K562 (cell line): ENCODE data around the gene STIM1. TPM values are rescaled to one million over a fixed set of nuclear protein-coding genes. Genes with fewer than 3 reads are reported as not detected.
A peak's percentile ranks its signal among the peaks of the same experiment; 100 is the strongest.

Experiments used
- ATAC-seq: fragments of 200-7000 bp; cut with Tn5 transposase; 3 replicates; pipeline ENCODE4 v1.9.1; 2020; ENCODE audit warnings: moderate library complexity
- BruUV-seq: library from RNA; stranded (reverse); fragments of 400-500 nt; replicated peaks from 2 replicates; lab custom pipeline; 2021; lab: Mats Ljungman, UMichigan
- CTCF ChIA-PET: fragments of 300-600 bp; formaldehyde crosslinking; extraction: SDS; loops from one replicate; lab custom pipeline; 2021; ENCODE audit warnings: low intra/inter-chr PET ratio; lab: Yijun Ruan, JAX
- POLR2A ChIA-PET: fragments of 300-600, 350-650 bp; sonication (Branson Sonifier 250); formaldehyde crosslinking; extraction: SDS; loops from one replicate; lab custom pipeline; 2021; ENCODE audit warnings: antibody characterized with exemption, inconsistent platforms; lab: Yijun Ruan, JAX
- DNase-seq, 4 experiments: peaks; one replicate each; pipeline versions ENCODE4 v3.0.0 to v3.0.0-alpha.2; 2011 to 2018; ENCODE audit warnings: low spot score in 3 of 4, mixed read lengths in 3 of 4; ENCODE audit errors: extremely low read depth in 1 of 4
- FAIRE-seq: peaks from 2 replicates; lab custom pipeline; 2011; peaks lifted over from hg19 to GRCh38; lab: Jason Lieb, UNC
- H2AFZ ChIP-seq: 2 replicates; pipeline ENCODE4 v1.6.0; 2011; ENCODE audit warnings: low read depth, low read length, control low read depth, inconsistent platforms
- H3K27ac ChIP-seq: fragments of 200-600 bp; 3 replicates; pipeline ENCODE4 v1.8.0; 2011; ENCODE audit warnings: low read depth, mild to moderate bottlenecking, control low read depth, inconsistent platforms, low read length, moderate library complexity, mixed read lengths; ENCODE audit errors: extremely low read depth
- H3K27me3 ChIP-seq, 2 experiments: fragments of 300-600 bp in 1 of 2; 2 replicates in 1 of 2; 3 replicates in 1 of 2; pipeline versions ENCODE4 v1.6.0 to v1.8.0; 2011; ENCODE audit warnings: inconsistent platforms in 2 of 2, low read length in 2 of 2, mild to moderate bottlenecking in 1 of 2, mixed read lengths in 1 of 2, moderate library complexity in 1 of 2; ENCODE audit not compliant: control insufficient read depth in 2 of 2, insufficient read depth in 2 of 2
- H3K36me3 ChIP-seq: fragments of 300-600 bp; 3 replicates; pipeline ENCODE4 v1.8.0; 2011; ENCODE audit warnings: mild to moderate bottlenecking, low read length, inconsistent platforms; ENCODE audit not compliant: control insufficient read depth, insufficient read depth
- H3K4me1 ChIP-seq, 2 experiments: fragments of 200-600 bp in 1 of 2; replicated peaks in 1 of 2; 2 replicates in 1 of 2; 3 replicates in 1 of 2; pipeline versions ENCODE4 v1.5.1 to v1.8.0; 2011; ENCODE audit warnings: inconsistent platforms in 2 of 2, low read length in 2 of 2, mild to moderate bottlenecking in 1 of 2, mixed read lengths in 1 of 2, moderate library complexity in 1 of 2; ENCODE audit not compliant: control insufficient read depth in 2 of 2, insufficient read depth in 2 of 2
- H3K4me2 ChIP-seq: 2 replicates; pipeline ENCODE4 v1.6.1; 2011; ENCODE audit warnings: low read length, control low read depth, inconsistent platforms, mixed read lengths; ENCODE audit not compliant: insufficient read depth
- H3K4me3 ChIP-seq: fragments of 200-600 bp; sonication (generic), shearing (Covaris generic); 2 replicates; pipeline ENCODE4 v1.5.1; 2016; ENCODE audit warnings: control low read depth, inconsistent platforms
- H3K79me2 ChIP-seq: fragments of 200-600 bp; 3 replicates; pipeline ENCODE4 v1.8.0; 2011; ENCODE audit warnings: low read length, inconsistent platforms; ENCODE audit not compliant: control insufficient read depth, insufficient read depth
- H3K9ac ChIP-seq, 2 experiments: 2 replicates each; pipeline versions ENCODE4 v1.6.0 to v1.6.1; 2011; ENCODE audit warnings: low read depth in 2 of 2, low read length in 2 of 2, control low read depth in 1 of 2, inconsistent platforms in 1 of 2, mild to moderate bottlenecking in 1 of 2, mixed read lengths in 1 of 2; ENCODE audit not compliant: insufficient read depth in 1 of 2
- H3K9me1 ChIP-seq: one replicate; pipeline ENCODE4 v1.6.0; 2011; ENCODE audit warnings: inconsistent platforms, mild to moderate bottlenecking, low read length, moderate library complexity; ENCODE audit not compliant: control insufficient read depth, insufficient read depth
- H3K9me3 ChIP-seq: replicated peaks from 2 replicates; pipeline ENCODE4 v1.5.1; 2011; ENCODE audit warnings: low read depth, low read length, inconsistent platforms; ENCODE audit not compliant: control insufficient read depth, insufficient read depth
- H4K20me1 ChIP-seq: replicated peaks from 2 replicates; pipeline ENCODE4 v1.6.1; 2011; ENCODE audit warnings: low read length, inconsistent platforms, mixed read lengths; ENCODE audit not compliant: control insufficient read depth, insufficient read depth
- BRD9 ChIP-seq: fragments of 450-650 bp; IDR thresholded peaks from 2 replicates; pipeline ENCODE4 v1.6.1; 2018; ENCODE audit warnings: low read depth; ENCODE audit not compliant: partially characterized antibody
- HIVEP1 ChIP-seq: fragments of 250-450 bp; sonication (Bioruptor Pico); IDR thresholded peaks from 2 replicates; pipeline ENCODE4 v1.4.0; 2020; ENCODE audit warnings: mild to moderate bottlenecking
- NR2C2 ChIP-seq, 2 experiments: fragments of 200-800 bp in 1 of 2; sonication (Bioruptor generic) in 1 of 2; sonication (generic) in 1 of 2; formaldehyde crosslinking in 1 of 2; IDR thresholded peaks; 2 replicates each; pipeline versions ENCODE4 v1.6.1 to v1.8.0; 2016 to 2022; ENCODE audit warnings: mild to moderate bottlenecking in 1 of 2, missing compliant biosample characterization in 1 of 2, missing genetic modification characterization in 1 of 2, missing genetic modification reagents in 1 of 2
- PBX2 ChIP-seq, 2 experiments: IDR thresholded peaks in 1 of 2; conservative IDR thresholded peaks in 1 of 2; 2 replicates each; pipeline ENCODE4 v1.6.1; 2016; ENCODE audit warnings: low read depth in 2 of 2, mild to moderate bottlenecking in 1 of 2, missing compliant biosample characterization in 1 of 2, missing genetic modification characterization in 1 of 2, moderate library complexity in 1 of 2
- RBFOX2 ChIP-seq: fragments of 200-400 bp; formaldehyde crosslinking; IDR thresholded peaks from 2 replicates; pipeline ENCODE4 v1.6.1; 2017; ENCODE audit warnings: low read depth, mild to moderate bottlenecking, low read length, moderate library complexity
- RBM15 ChIP-seq: fragments of 200-400 bp; formaldehyde crosslinking; IDR thresholded peaks from 2 replicates; pipeline ENCODE4 v1.6.1; 2018; ENCODE audit warnings: mild to moderate bottlenecking, low read length, moderate library complexity; ENCODE audit not compliant: insufficient read depth
- RBM25 ChIP-seq: fragments of 200-400 bp; formaldehyde crosslinking; IDR thresholded peaks from 2 replicates; pipeline ENCODE4 v1.6.1; 2018; ENCODE audit warnings: low read length, low read depth, moderate library complexity; ENCODE audit not compliant: severe bottlenecking
- SUPT5H ChIP-seq: fragments of 450-650 bp; IDR thresholded peaks from 2 replicates; pipeline ENCODE4 v1.6.1; 2016
- THAP12 ChIP-seq: fragments of 250-450 bp; sonication (Bioruptor Pico); IDR thresholded peaks from 2 replicates; pipeline ENCODE4 v1.9.0; 2021; ENCODE audit warnings: mild to moderate bottlenecking, inconsistent platforms
- ZNF263 ChIP-seq: sonication (generic); formaldehyde crosslinking; IDR thresholded peaks from 2 replicates; pipeline ENCODE4 v1.8.0; 2022; ENCODE audit warnings: mild to moderate bottlenecking, missing genetic modification reagents, borderline replicate concordance
- ZNF280A ChIP-seq: fragments of 450-650 bp; IDR thresholded peaks from 2 replicates; pipeline ENCODE4 v1.6.1; 2018; ENCODE audit warnings: mild to moderate bottlenecking, low read depth; ENCODE audit not compliant: partially characterized antibody
- ZNF644 ChIP-seq: fragments of 200-800 bp; sonication (Bioruptor generic); IDR thresholded peaks from 2 replicates; pipeline ENCODE4 v1.6.1; 2016; ENCODE audit warnings: low read depth, missing genetic modification characterization, missing compliant biosample characterization
- ZNF76 ChIP-seq: fragments of 250-450 bp; sonication (Bioruptor Pico); IDR thresholded peaks from 2 replicates; pipeline ENCODE4 v1.4.0; 2020; ENCODE audit warnings: mild to moderate bottlenecking, moderate library complexity, borderline replicate concordance
- ZNF778 ChIP-seq: fragments of 450-650 bp; formaldehyde crosslinking; IDR thresholded peaks from 2 replicates; pipeline ENCODE4 v1.4.0; 2020; ENCODE audit warnings: mild to moderate bottlenecking, moderate library complexity
- WGBS: fragments of 100-300 bp; shearing (Covaris generic); methylation state at CpG from one replicate; pipeline ENCODE4 v1.1.6; 2016; ENCODE audit warnings: low coverage, mixed read lengths; ENCODE audit not compliant: insufficient coverage; ENCODE audit errors: missing lambda C conversion rate; 5-methylcytosine and 5-hydroxymethylcytosine counted together
- in situ Hi-C: fragments of 300-500 bp; cut with MboI; formaldehyde crosslinking; loops from 4 replicates; pipeline ENCODE4 v1.15.0; 2018; ENCODE audit warnings: inconsistent platforms, mixed read lengths
- intact Hi-C: fragments of 100-400 bp; cut with micrococcal nuclease; formaldehyde crosslinking; loops from 2 replicates; pipeline ENCODE4 v1.14.2; 2022
- polyA plus RNA-seq, 8 experiments: library from polyadenylated mRNA; depleted of rRNA in 4 of 8; stranded (reverse) in 5 of 8; unstranded in 3 of 8; fragments of >200 nt; fragmentation: Nextera tagmentation in 2 of 8; fragmentation: Illumina TruSeq in 1 of 8; extraction: Ambion mirVana in 2 of 8; extraction: Trizol in 1 of 8; gene quantifications; 2 replicates each; pipeline versions ENCODE4 v1.2.1 to v1.2.3, GENCODE V29; 2011 to 2014; ENCODE audit warnings: inconsistent platforms in 1 of 8, missing spikeins in 1 of 8
- total RNA-seq, 7 experiments: library from RNA; depleted of rRNA in 6 of 7; stranded (reverse); fragments of >200 nt in 6 of 7; fragmentation: Illumina TruSeq in 2 of 7; extraction: Trizol in 2 of 7; gene quantifications; 2 replicates each; pipeline versions ENCODE4 v1.2.1 to v1.2.3, GENCODE V29; 2011 to 2021; ENCODE audit warnings: low replicate concordance in 1 of 7

STIM1 gene
- total and polyA plus RNA-seq, 9 of the 15 experiments (the other 6 are each of a cell fraction or from before 2014, with no cell fraction given): 7.7 to 50.5 (median 22.5) TPM

- H3K79me2 ChIP-seq: peaks cover 55% of the 10 kb centered on the region
- WGBS: under 1% methylated on average over 28 of the region's 40 CpGs
- no peak for TF ChIP-seq ZNF778 (CRISPR knock-in tag)
- no peak for TF ChIP-seq ZNF76 (CRISPR knock-in tag)
- TF ChIP-seq THAP12 (CRISPR knock-in tag): peak; percentile 37; the same call in 1 of the 2 replicates
- TF ChIP-seq ZNF644 (tag): no peak
- TF ChIP-seq RBFOX2: peak; percentile 10
- no peak for TF ChIP-seq NR2C2 (CRISPR knock-in tag; IDR thresholded peaks at IDR 0.05)
- peak; percentile 29 for TF ChIP-seq NR2C2 (tag; IDR thresholded peaks at IDR 0.05)
- no peak for TF ChIP-seq PBX2 (CRISPR knock-in tag; IDR thresholded peaks at IDR 0.05; ENCODE audit: low read depth)
- no peak for TF ChIP-seq PBX2 (tag; conservative IDR thresholded peaks at IDR 0.05; ENCODE audit: low read depth)
- TF ChIP-seq HIVEP1 (CRISPR knock-in tag): no peak
- no peak for TF ChIP-seq BRD9
- no peak for TF ChIP-seq ZNF280A
- no peak for TF ChIP-seq RBM15
- peak; percentile 72 for TF ChIP-seq ZNF263 (CRISPR knock-in tag)
- TF ChIP-seq RBM25: no peak
- no peak for TF ChIP-seq SUPT5H
Measured at GRCh38 chr11:3855808-3856491, 486 bp downstream of the STIM1 start.

More at GRCh38 chr11:3855808-3856491, 486 bp downstream of the STIM1 start:
- FAIRE-seq (no peak), ATAC-seq (peak; percentile 25), DNase-seq (peak in 3 of 4 experiments; percentile 49 to 60 (median 53))
- Histone ChIP-seq H3K4me3 (peak overlapping the region; percentile 62), H3K27ac (peak overlapping the region; percentile 72), H3K4me2 (peak overlapping the region; percentile 94), H3K4me1 (peaks cover 48 to 52% of the 10 kb centered on the region in 2 experiments), H3K9ac (peak overlapping the region; percentile 77 to 90), H4K20me1 (no peaks in the 10 kb centered on the region), H3K9me1 (no peaks in the 10 kb centered on the region), H3K9me3 (no peaks in the 10 kb centered on the region), H3K36me3 (no peaks in the 10 kb centered on the region), H2AFZ (peak overlapping the region; percentile 51), H3K27me3 (no peaks in the 10 kb centered on the region)
- BruUV-seq: no TSS peak
- in situ Hi-C loops: no loop called here
- POLR2A ChIA-PET: interaction anchor here (0.6 to 2.4 kb wide), 16 partner anchors 10 to 477 kb away, joined by 3 to 13 read pairs (median 5); partner anchors contain the start of genes RHOG and RRM1
- CTCF ChIA-PET: no interaction called here
- intact Hi-C loops: loop anchor here (1.0 to 5.0 kb wide), 4 partner anchors 11 to 65 kb away; no protein-coding TSS in a partner anchor
